H1 (cell line): Measurements from ENCODE around the gene NEGR1. TPM values are rescaled to one million over a fixed set of nuclear protein-coding genes. Genes with fewer than 3 reads are reported as not detected.

Source experiments
- CBX8 ChIP-seq: fragments of 300-800, 300-1000 bp; sonication (generic); IDR thresholded peaks from 2 replicates; pipeline ENCODE4 v1.7.1; 2016; ENCODE audit warnings: low read depth, low read length, borderline replicate concordance
- EP300 ChIP-seq, 2 experiments: IDR thresholded peaks; 1 replicate in 1 of 2; 2 replicates in 1 of 2; pipeline ENCODE4 v1.6.1; 2011 to 2012; ENCODE audit warnings: low read depth in 2 of 2, low read length in 2 of 2, mild to moderate bottlenecking in 2 of 2, borderline replicate concordance in 1 of 2, inconsistent platforms in 1 of 2, moderate library complexity in 1 of 2
- GABPA ChIP-seq: IDR thresholded peaks from 2 replicates; pipeline ENCODE4 v1.6.1; 2011; ENCODE audit warnings: mild to moderate bottlenecking, low read length, moderate library complexity, borderline replicate concordance; ENCODE audit not compliant: insufficient read depth
- KDM4A ChIP-seq: IDR thresholded peaks from one replicate; pipeline ENCODE4 v1.7.1; 2012; ENCODE audit warnings: low read depth, mild to moderate bottlenecking, moderate library complexity, low read length, inconsistent platforms; ENCODE audit not compliant: severe bottlenecking
- SIN3A ChIP-seq, 2 experiments: IDR thresholded peaks in 1 of 2; conservative IDR thresholded peaks in 1 of 2; 2 replicates each; pipeline ENCODE4 v1.6.1; 2011 to 2012; ENCODE audit warnings: low read length in 2 of 2, improper control_type of control experiment in 1 of 2, low read depth in 1 of 2, mild to moderate bottlenecking in 1 of 2
- SUZ12 ChIP-seq: fragments of 200-600 bp; sonication (generic); IDR thresholded peaks from 2 replicates; pipeline ENCODE4 v1.6.1; 2012; ENCODE audit warnings: mild to moderate bottlenecking, inconsistent platforms, low read length, moderate library complexity, mixed read lengths
- TCF12 ChIP-seq: IDR thresholded peaks from 2 replicates; pipeline ENCODE4 v1.6.1; 2011; ENCODE audit warnings: low read depth, mild to moderate bottlenecking, low read length
- polyA plus RNA-seq, 7 experiments: library from polyadenylated mRNA; depleted of rRNA in 3 of 7; stranded (reverse) in 5 of 7; unstranded in 2 of 7; fragments of >200 nt in 5 of 7; fragments of 200-250 nt in 2 of 7; gene quantifications; 1 replicate in 5 of 7; 2 replicates in 1 of 7; 4 replicates in 1 of 7; pipeline versions ENCODE4 v1.2.1 to v1.2.3, GENCODE V29; 2011 to 2013; ENCODE audit warnings: missing spikeins in 2 of 7, mixed read lengths in 2 of 7
- total RNA-seq: library from RNA; stranded (reverse); fragmentation: NEBNext Ultra II Directional; extraction: Animal tissue kit (Norgen Biotek cat#: 25700); gene quantifications from 2 replicates; pipeline ENCODE4 v1.2.1, GENCODE V29; 2021

Gene NEGR1
- total and polyA plus RNA-seq, 2 of the 8 experiments (the other 6 are each of a cell fraction or from before 2014, with no cell fraction given): 0.71 to 1.3 TPM

DNA sequence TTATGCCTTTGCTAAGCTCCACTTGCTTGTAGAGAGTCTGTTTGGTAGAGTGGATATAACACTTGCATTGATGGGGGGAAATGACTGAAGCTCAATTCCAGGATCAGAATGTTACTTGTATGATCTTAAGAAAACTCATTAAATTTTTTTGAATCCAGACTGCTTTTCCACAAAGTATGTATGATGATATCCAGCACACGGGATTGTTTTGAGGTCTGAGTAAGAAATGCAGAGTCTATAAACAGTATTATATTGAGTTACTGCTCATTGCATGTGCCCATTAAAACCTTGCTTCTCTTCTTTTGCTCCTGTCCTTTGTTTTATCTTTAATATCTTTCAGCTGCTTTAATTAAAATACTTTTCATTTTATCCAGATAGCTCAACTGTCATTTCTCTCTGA lies 631.1 kb downstream of the NEGR1 start (continued):
- no peak for TF ChIP-seq GABPA
- no peak for TF ChIP-seq CBX8
- TF ChIP-seq KDM4A: no peak
- TF ChIP-seq EP300 (IDR thresholded peaks at IDR 0.05; ENCODE audit: borderline replicate concordance in 1 of 2, low read depth in 2 of 2, low read length in 2 of 2): no peak
- TF ChIP-seq SUZ12: no peak
- TF ChIP-seq TCF12: no peak
- no peak for TF ChIP-seq SIN3A (conservative IDR thresholded peaks at IDR 0.05 in 1 of 2, IDR thresholded peaks at IDR 0.05 in 1 of 2; ENCODE audit: low read depth in 1 of 2, low read length in 2 of 2)
